HepG2 (cell line): ENCODE measurements around the gene SRSF2. TPM values are rescaled to one million over a fixed set of nuclear protein-coding genes. Genes with fewer than 3 reads are reported as not detected.

Experiments
- DNMT3B ChIP-seq: conservative IDR thresholded peaks from 2 replicates; pipeline ENCODE4 v1.6.1; 2016; ENCODE audit warnings: missing biosample characterization, control low read depth
- EEA1 ChIP-seq: sonication (generic); formaldehyde crosslinking; IDR thresholded peaks from 2 replicates; pipeline ENCODE4 v1.5.1; 2020; ENCODE audit warnings: mild to moderate bottlenecking, missing genetic modification reagents, borderline replicate concordance
- EHMT2 ChIP-seq: fragments of 200-600 bp; sonication (generic); IDR thresholded peaks from 2 replicates; pipeline ENCODE4 v1.7.0; 2017; ENCODE audit warnings: antibody characterized with exemption, low read depth, low read length, borderline replicate concordance
- LCORL ChIP-seq, 2 experiments: fragments of 450-650 bp in 1 of 2; sonication (generic) in 1 of 2; formaldehyde crosslinking in 1 of 2; IDR thresholded peaks; 2 replicates each; pipeline versions ENCODE4 v1.5.0 to v1.6.1; 2017 to 2020; ENCODE audit warnings: antibody characterized with exemption in 1 of 2, missing genetic modification reagents in 1 of 2
- MEF2D ChIP-seq: sonication (generic); formaldehyde crosslinking; IDR thresholded peaks from 2 replicates; pipeline ENCODE4 v1.5.1; 2020; ENCODE audit warnings: mild to moderate bottlenecking, missing genetic modification reagents
- PHF5A ChIP-seq: IDR thresholded peaks from one replicate; pipeline ENCODE4 v1.6.1; 2018; ENCODE audit warnings: low read depth, missing genetic modification reagents; ENCODE audit not compliant: unreplicated experiment
- SATB2 ChIP-seq: sonication (generic); formaldehyde crosslinking; IDR thresholded peaks from 2 replicates; pipeline ENCODE4 v1.5.0; 2020; ENCODE audit warnings: missing genetic modification reagents
- SP4 ChIP-seq: sonication (generic); formaldehyde crosslinking; IDR thresholded peaks from 2 replicates; pipeline ENCODE4 v1.8.1; 2023; ENCODE audit warnings: mild to moderate bottlenecking, missing genetic modification reagents
- SSRP1 ChIP-seq: IDR thresholded peaks from 2 replicates; pipeline ENCODE4 v1.6.1; 2016; ENCODE audit warnings: control low read depth
- ZNF44 ChIP-seq: sonication (generic); formaldehyde crosslinking; IDR thresholded peaks from 2 replicates; pipeline ENCODE4 v1.5.1; 2020; ENCODE audit warnings: mild to moderate bottlenecking, missing genetic modification reagents
- polyA plus RNA-seq, 8 experiments: library from polyadenylated mRNA; depleted of rRNA in 3 of 8; stranded (reverse) in 7 of 8; unstranded in 1 of 8; fragments of >200 nt; fragmentation: Illumina TruSeq in 4 of 8; extraction: Trizol in 4 of 8; gene quantifications; 2 replicates each; pipeline versions ENCODE4 v1.2.1 to v1.2.3, GENCODE V29; 2011 to 2016; ENCODE audit warnings: low read depth in 4 of 8, missing spikeins in 1 of 8, mixed read lengths in 1 of 8; ENCODE audit not compliant: insufficient read depth in 1 of 8
- total RNA-seq, 5 experiments: library from RNA; depleted of rRNA; stranded (reverse); fragments of >200 nt; fragmentation: Illumina TruSeq; extraction: Trizol; gene quantifications; 2 replicates each; pipeline ENCODE4 v1.2.3, GENCODE V29; 2016; ENCODE audit warnings: low read depth in 1 of 5
- TF ChIP-seq, protein P1 (sequence below): sonication (generic); formaldehyde crosslinking; IDR thresholded peaks from 2 replicates; pipeline ENCODE4 v1.5.0; 2020; ENCODE audit warnings: mild to moderate bottlenecking, missing genetic modification reagents
- TF ChIP-seq, protein P2 (sequence below): sonication (generic); formaldehyde crosslinking; IDR thresholded peaks from 2 replicates; pipeline ENCODE4 v1.4.0; 2020; ENCODE audit warnings: mild to moderate bottlenecking, missing genetic modification reagents
- TF ChIP-seq, protein P3 (sequence below): sonication (generic); formaldehyde crosslinking; IDR thresholded peaks from 2 replicates; pipeline ENCODE4 v1.4.0; 2020; ENCODE audit warnings: missing genetic modification reagents
- TF ChIP-seq, protein P4 (sequence below): sonication (generic); formaldehyde crosslinking; IDR thresholded peaks from 2 replicates; pipeline ENCODE4 v1.4.0; 2020; ENCODE audit warnings: missing genetic modification reagents

Gene SRSF2
- total and polyA plus RNA-seq, 2 of the 13 experiments (the other 11 are each of a cell fraction or from before 2014, with no cell fraction given): 306 to 319 TPM

GRCh38 chr17:76737082-76737675 lies at the start of gene SRSF2 (continued):
- TF ChIP-seq SATB2 (CRISPR knock-in tag) (peak; percentile 94), EHMT2 (no peak), SP4 (peak; percentile 89), ZNF44 (peak; percentile 40), LCORL (IDR thresholded peaks at IDR 0.05) (no peak), LCORL (CRISPR knock-in tag; IDR thresholded peaks at IDR 0.05) (peak; percentile 68), EEA1 (CRISPR knock-in tag) (peak; percentile 2; the same call in 1 of the 2 replicates), DNMT3B (CRISPR knock-in tag) (peak; percentile 99), MEF2D (CRISPR knock-in tag) (peak; percentile 75; the same call in 1 of the 2 replicates), SSRP1 (CRISPR knock-in tag) (no peak), PHF5A (CRISPR knock-in tag) (no peak)
- TF ChIP-seq, protein P1, sequence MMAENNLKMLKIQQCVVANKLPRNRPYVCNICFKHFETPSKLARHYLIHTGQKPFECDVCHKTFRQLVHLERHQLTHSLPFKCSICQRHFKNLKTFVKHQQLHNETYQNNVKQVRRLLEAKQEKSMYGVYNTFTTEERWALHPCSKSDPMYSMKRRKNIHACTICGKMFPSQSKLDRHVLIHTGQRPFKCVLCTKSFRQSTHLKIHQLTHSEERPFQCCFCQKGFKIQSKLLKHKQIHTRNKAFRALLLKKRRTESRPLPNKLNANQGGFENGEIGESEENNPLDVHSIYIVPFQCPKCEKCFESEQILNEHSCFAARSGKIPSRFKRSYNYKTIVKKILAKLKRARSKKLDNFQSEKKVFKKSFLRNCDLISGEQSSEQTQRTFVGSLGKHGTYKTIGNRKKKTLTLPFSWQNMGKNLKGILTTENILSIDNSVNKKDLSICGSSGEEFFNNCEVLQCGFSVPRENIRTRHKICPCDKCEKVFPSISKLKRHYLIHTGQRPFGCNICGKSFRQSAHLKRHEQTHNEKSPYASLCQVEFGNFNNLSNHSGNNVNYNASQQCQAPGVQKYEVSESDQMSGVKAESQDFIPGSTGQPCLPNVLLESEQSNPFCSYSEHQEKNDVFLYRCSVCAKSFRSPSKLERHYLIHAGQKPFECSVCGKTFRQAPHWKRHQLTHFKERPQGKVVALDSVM: no peak
- TF ChIP-seq, protein P2, sequence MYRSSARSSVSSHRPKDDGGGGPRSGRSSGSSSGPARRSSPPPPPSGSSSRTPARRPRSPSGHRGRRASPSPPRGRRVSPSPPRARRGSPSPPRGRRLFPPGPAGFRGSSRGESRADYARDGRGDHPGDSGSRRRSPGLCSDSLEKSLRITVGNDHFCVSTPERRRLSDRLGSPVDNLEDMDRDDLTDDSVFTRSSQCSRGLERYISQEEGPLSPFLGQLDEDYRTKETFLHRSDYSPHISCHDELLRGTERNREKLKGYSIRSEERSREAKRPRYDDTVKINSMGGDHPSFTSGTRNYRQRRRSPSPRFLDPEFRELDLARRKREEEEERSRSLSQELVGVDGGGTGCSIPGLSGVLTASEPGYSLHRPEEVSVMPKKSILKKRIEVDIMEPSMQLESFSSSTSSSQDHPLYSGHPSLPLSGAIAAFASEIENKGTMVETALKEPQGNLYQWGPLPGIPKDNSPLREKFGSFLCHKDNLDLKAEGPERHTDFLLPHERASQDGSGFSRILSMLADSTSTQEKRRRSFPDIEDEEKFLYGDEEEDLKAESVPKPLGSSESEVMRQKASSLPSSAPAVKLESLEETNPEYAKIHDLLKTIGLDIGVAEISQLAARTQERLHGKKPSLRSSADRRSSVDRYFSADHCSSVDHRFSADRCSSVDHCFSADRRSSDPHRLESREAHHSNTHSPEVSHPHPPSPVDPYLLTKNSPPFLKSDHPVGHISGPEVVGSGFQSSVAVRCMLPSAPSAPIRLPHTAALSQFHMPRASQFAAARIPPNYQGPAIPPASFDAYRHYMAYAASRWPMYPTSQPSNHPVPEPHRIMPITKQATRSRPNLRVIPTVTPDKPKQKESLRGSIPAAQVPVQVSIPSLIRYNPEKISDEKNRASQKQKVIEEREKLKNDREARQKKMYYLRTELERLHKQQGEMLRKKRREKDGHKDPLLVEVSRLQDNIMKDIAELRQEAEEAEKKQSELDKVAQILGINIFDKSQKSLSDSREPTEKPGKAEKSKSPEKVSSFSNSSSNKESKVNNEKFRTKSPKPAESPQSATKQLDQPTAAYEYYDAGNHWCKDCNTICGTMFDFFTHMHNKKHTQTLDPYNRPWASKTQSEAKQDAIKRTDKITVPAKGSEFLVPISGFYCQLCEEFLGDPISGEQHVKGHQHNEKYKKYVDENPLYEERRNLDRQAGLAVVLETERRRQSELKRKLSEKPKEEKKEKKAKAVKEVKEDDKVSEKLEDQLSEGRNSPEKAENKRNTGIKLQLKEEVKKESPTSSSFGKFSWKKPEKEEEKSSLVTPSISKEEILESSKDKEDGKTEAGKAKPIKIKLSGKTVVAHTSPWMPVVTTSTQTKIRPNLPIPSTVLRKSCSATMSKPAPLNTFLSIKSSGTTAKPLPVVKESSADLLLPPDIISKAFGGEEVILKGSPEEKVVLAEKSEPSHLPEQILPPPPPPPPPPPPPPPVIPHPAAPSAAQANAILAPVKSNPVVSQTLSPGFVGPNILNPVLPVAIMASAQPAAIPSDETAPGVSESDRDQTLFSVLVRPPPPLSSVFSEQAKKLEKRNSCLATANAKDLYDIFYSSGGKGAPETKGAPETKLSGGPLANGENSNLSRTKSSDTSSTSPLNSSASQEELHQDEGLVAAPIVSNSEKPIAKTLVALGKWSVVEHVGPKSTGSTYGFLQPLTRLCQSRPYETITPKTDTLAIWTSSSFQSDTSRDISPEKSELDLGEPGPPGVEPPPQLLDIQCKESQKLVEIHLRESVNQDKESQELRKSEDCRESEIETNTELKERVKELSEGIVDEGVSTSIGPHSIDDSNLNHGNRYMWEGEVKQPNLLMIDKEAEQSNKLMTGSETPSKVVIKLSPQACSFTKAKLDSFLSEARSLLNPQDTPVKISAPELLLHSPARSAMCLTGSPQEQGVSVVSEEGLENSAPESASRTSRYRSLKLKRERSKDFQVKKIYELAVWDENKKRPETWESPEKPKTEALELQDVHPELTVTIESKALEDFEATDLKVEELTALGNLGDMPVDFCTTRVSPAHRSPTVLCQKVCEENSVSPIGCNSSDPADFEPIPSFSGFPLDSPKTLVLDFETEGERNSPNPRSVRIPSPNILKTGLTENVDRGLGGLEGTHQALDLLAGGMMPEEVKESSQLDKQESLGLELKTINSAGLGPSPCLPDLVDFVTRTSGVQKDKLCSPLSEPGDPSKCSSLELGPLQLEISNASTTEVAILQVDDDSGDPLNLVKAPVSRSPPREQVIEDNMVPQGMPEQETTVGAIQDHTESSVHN (CRISPR knock-in tag): peak; percentile 56; the same call in 1 of the 2 replicates
- TF ChIP-seq, protein P3, sequence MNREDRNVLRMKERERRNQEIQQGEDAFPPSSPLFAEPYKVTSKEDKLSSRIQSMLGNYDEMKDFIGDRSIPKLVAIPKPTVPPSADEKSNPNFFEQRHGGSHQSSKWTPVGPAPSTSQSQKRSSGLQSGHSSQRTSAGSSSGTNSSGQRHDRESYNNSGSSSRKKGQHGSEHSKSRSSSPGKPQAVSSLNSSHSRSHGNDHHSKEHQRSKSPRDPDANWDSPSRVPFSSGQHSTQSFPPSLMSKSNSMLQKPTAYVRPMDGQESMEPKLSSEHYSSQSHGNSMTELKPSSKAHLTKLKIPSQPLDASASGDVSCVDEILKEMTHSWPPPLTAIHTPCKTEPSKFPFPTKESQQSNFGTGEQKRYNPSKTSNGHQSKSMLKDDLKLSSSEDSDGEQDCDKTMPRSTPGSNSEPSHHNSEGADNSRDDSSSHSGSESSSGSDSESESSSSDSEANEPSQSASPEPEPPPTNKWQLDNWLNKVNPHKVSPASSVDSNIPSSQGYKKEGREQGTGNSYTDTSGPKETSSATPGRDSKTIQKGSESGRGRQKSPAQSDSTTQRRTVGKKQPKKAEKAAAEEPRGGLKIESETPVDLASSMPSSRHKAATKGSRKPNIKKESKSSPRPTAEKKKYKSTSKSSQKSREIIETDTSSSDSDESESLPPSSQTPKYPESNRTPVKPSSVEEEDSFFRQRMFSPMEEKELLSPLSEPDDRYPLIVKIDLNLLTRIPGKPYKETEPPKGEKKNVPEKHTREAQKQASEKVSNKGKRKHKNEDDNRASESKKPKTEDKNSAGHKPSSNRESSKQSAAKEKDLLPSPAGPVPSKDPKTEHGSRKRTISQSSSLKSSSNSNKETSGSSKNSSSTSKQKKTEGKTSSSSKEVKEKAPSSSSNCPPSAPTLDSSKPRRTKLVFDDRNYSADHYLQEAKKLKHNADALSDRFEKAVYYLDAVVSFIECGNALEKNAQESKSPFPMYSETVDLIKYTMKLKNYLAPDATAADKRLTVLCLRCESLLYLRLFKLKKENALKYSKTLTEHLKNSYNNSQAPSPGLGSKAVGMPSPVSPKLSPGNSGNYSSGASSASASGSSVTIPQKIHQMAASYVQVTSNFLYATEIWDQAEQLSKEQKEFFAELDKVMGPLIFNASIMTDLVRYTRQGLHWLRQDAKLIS (CRISPR knock-in tag): peak; percentile 99
- TF ChIP-seq, protein P4, sequence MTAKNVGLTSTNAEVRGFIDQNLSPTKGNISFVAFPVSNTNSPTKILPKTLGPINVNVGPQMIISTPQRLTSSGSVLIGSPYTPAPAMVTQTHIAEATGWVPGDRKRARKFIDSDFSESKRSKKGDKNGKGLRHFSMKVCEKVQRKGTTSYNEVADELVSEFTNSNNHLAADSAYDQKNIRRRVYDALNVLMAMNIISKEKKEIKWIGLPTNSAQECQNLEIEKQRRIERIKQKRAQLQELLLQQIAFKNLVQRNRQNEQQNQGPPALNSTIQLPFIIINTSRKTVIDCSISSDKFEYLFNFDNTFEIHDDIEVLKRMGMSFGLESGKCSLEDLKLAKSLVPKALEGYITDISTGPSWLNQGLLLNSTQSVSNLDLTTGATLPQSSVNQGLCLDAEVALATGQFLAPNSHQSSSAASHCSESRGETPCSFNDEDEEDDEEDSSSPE (CRISPR knock-in tag): peak; percentile 99
